GM23248 (cell line): ENCODE data around the gene STAB2. TPM values are rescaled to one million over a fixed set of nuclear protein-coding genes. Genes with fewer than 3 reads are reported as not detected.

ENCODE experiments used
- DNase-seq: peaks from one replicate; pipeline ENCODE4 v3.0.0-alpha.2; 2015
- H2AFZ ChIP-seq: fragments of 200-600 bp; sonication (generic); 2 replicates; pipeline ENCODE4 v1.6.1; 2016; ENCODE audit warnings: antibody characterized with exemption
- H3F3A ChIP-seq: fragments of 200-600 bp; sonication (generic); 2 replicates; pipeline ENCODE4 v1.6.1; 2016; ENCODE audit warnings: mild to moderate bottlenecking, antibody characterized with exemption, mixed run types; ENCODE audit not compliant: insufficient read depth
- H3K27ac ChIP-seq: fragments of 200-600 bp; sonication (generic); 2 replicates; pipeline ENCODE4 v1.5.1; 2016; ENCODE audit warnings: mild to moderate bottlenecking
- H3K27me3 ChIP-seq: fragments of 200-600 bp; sonication (generic); replicated peaks from 2 replicates; pipeline ENCODE4 v1.6.1; 2016; ENCODE audit warnings: mild to moderate bottlenecking; ENCODE audit not compliant: insufficient read depth
- H3K36me3 ChIP-seq: fragments of 200-600 bp; sonication (generic); 2 replicates; pipeline ENCODE4 v1.6.1; 2016; ENCODE audit warnings: low read depth, mild to moderate bottlenecking
- H3K4me1 ChIP-seq: fragments of 200-600 bp; sonication (generic); 2 replicates; pipeline ENCODE4 v1.6.1; 2016; ENCODE audit warnings: mild to moderate bottlenecking; ENCODE audit not compliant: insufficient read depth
- H3K4me2 ChIP-seq: fragments of 200-600 bp; sonication (generic); one replicate; pipeline ENCODE4 v1.6.1; 2016; ENCODE audit warnings: mild to moderate bottlenecking; ENCODE audit not compliant: unreplicated experiment
- H3K4me3 ChIP-seq: fragments of 200-600 bp; sonication (generic); 2 replicates; pipeline ENCODE4 v1.5.1; 2016; ENCODE audit warnings: mild to moderate bottlenecking
- H3K79me2 ChIP-seq: fragments of 200-600 bp; sonication (generic); 2 replicates; pipeline ENCODE4 v1.6.1; 2016; ENCODE audit warnings: mild to moderate bottlenecking; ENCODE audit not compliant: insufficient read depth
- H3K9ac ChIP-seq: fragments of 200-600 bp; sonication (generic); 2 replicates; pipeline ENCODE4 v1.6.1; 2016; ENCODE audit warnings: mild to moderate bottlenecking
- H3K9me2 ChIP-seq: fragments of 200-600 bp; sonication (generic); 2 replicates; pipeline ENCODE4 v1.6.1; 2016; ENCODE audit warnings: mixed run types, mild to moderate bottlenecking, moderate library complexity; ENCODE audit not compliant: insufficient read depth
- H3K9me3 ChIP-seq: fragments of 200-600 bp; sonication (generic); one replicate; pipeline ENCODE4 v1.6.1; 2017; ENCODE audit warnings: low read depth
- H4K20me1 ChIP-seq: fragments of 200-600 bp; sonication (generic); 2 replicates; pipeline ENCODE4 v1.6.0; 2016; ENCODE audit not compliant: insufficient read depth
- EZH2 ChIP-seq: fragments of 200-600 bp; sonication (generic); IDR thresholded peaks from 2 replicates; pipeline ENCODE4 v1.6.1; 2018; ENCODE audit warnings: antibody characterized with exemption, mild to moderate bottlenecking; ENCODE audit not compliant: insufficient read depth, poor library complexity, severe bottlenecking
- EZH2phosphoT487 ChIP-seq: fragments of 200-600 bp; sonication (generic); IDR thresholded peaks from 2 replicates; pipeline ENCODE4 v1.6.1; 2018; ENCODE audit warnings: antibody characterized with exemption, moderate library complexity, mild to moderate bottlenecking, low read depth; ENCODE audit not compliant: insufficient read depth
- WGBS, 2 experiments: methylation state at CpG; one replicate each; pipeline ENCODE4 v1.1.6; 2015 to 2017; ENCODE audit warnings: low lambda C conversion rate in 2 of 2, low coverage in 1 of 2; ENCODE audit errors: missing lambda C conversion rate in 2 of 2; 5-methylcytosine and 5-hydroxymethylcytosine counted together
- in situ Hi-C: fragments of 300-500 bp; cut with MboI; formaldehyde crosslinking; loops from 2 replicates; pipeline ENCODE4 v1.15.0; 2020
- polyA plus RNA-seq: library from polyadenylated mRNA; unstranded; fragments of >200 nt; fragmentation: Nextera tagmentation; extraction: Ambion mirVana; gene quantifications from 2 replicates; pipeline ENCODE4 v1.2.1, GENCODE V29; 2016
- total RNA-seq: library from RNA; depleted of rRNA; stranded (reverse); fragments of >200 nt; shearing (Covaris generic); gene quantifications from 2 replicates; pipeline ENCODE4 v1.2.3, GENCODE V29; 2014

STAB2 gene
- total and polyA plus RNA-seq, 2 experiments from 2014 or later: not detected

DNA sequence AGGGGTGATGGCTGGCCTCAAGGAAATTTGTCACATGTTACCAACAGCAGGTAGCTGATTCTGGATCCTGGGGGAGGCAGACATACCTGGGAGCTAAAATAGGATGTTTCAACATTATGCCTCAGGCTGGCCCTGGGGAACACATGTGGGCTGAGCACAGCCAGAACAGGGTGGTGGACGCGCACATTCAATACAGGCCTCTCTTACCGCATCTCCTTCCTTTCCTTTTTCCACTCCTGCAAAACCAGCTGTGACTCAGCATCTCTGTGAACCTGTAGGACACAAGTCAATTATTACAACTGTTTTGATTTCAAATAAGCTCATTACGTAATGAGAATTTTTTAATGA is 193.0 kb downstream of the STAB2 start:
- H3K9me2 ChIP-seq: no peaks in the 10 kb centered on the region
- no peak overlapping the region for H3K4me3 ChIP-seq
- no peak for TF ChIP-seq EZH2phosphoT487
- TF ChIP-seq EZH2: no peak
- H3K9me3 ChIP-seq: no peaks in the 10 kb centered on the region
- no peaks in the 10 kb centered on the region for H3K79me2 ChIP-seq
- in situ Hi-C loops: no loop called here
- WGBS, 2 experiments: 94 to 98% methylated on average over 4 of the region's 4 CpGs
- H4K20me1 ChIP-seq: no peaks in the 10 kb centered on the region
- H3F3A ChIP-seq: no peaks in the 10 kb centered on the region
- no peak overlapping the region for H3K4me2 ChIP-seq
- H3K4me1 ChIP-seq: no peaks in the 10 kb centered on the region
- no peaks in the 10 kb centered on the region for H3K27me3 ChIP-seq
- peak; percentile 21 for DNase-seq
- no peak overlapping the region for H3K27ac ChIP-seq
- no peaks in the 10 kb centered on the region for H3K36me3 ChIP-seq
- no peak overlapping the region for H3K9ac ChIP-seq
- no peak overlapping the region for H2AFZ ChIP-seq

- Histone ChIP-seq H3K9me3 (no peaks in the 10 kb centered on the region), H3K4me3 (no peak overlapping the region), H3K27me3 (no peaks in the 10 kb centered on the region), H3F3A (0 out of 2 replicates have a peak, but pooled peaks cover 1% of the 10 kb centered on the region), H3K9me2 (no peaks in the 10 kb centered on the region), H3K27ac (no peak overlapping the region), H3K4me1 (no peaks in the 10 kb centered on the region), H3K4me2 (no peak overlapping the region), H3K79me2 (no peaks in the 10 kb centered on the region), H3K36me3 (no peaks in the 10 kb centered on the region; the same call in 1 of the 2 replicates), H2AFZ (no peak overlapping the region), H3K9ac (no peak overlapping the region), H4K20me1 (no peaks in the 10 kb centered on the region)
- TF ChIP-seq EZH2phosphoT487: no peak
- no peak for TF ChIP-seq EZH2
- WGBS, 2 experiments: 99% methylated on average over 3 of the region's 3 CpGs
- in situ Hi-C loops: no loop called here
- no peak for DNase-seq
Observed at GRCh38 chr12:103780992-103781391, 193.9 kb downstream of the STAB2 start.

- Histone ChIP-seq H3K79me2 (no peaks in the 10 kb centered on the region), H3K9me3 (no peaks in the 10 kb centered on the region), H3K4me1 (no peaks in the 10 kb centered on the region), H4K20me1 (no peaks in the 10 kb centered on the region), H3K4me3 (no peak overlapping the region), H3K27me3 (no peaks in the 10 kb centered on the region), H3K9ac (no peak overlapping the region), H3F3A (0 out of 2 replicates have a peak, but pooled peaks cover 5% of the 10 kb centered on the region), H3K36me3 (no peaks in the 10 kb centered on the region; the same call in 1 of the 2 replicates), H2AFZ (no peak overlapping the region), H3K9me2 (no peaks in the 10 kb centered on the region), H3K4me2 (no peak overlapping the region), H3K27ac (no peak overlapping the region)
- no peak for TF ChIP-seq EZH2
- TF ChIP-seq EZH2phosphoT487: no peak
- WGBS, 2 experiments: 97 to 99% methylated on average over 3 of the region's 3 CpGs
- DNase-seq: no peak
- in situ Hi-C loops: no loop called here
Observed at GRCh38 chr12:103782399-103782798, 195.3 kb downstream of the STAB2 start.

- no peak overlapping the region for H2AFZ ChIP-seq
- no peak overlapping the region for H3K27ac ChIP-seq
- no peaks in the 10 kb centered on the region for H3K9me2 ChIP-seq
- no peak for TF ChIP-seq EZH2phosphoT487
- H3K4me1 ChIP-seq: no peaks in the 10 kb centered on the region
- no peaks in the 10 kb centered on the region for H3K79me2 ChIP-seq
- in situ Hi-C loops: no loop called here
- no peaks in the 10 kb centered on the region for H4K20me1 ChIP-seq
- DNase-seq: no peak
- H3K27me3 ChIP-seq: no peaks in the 10 kb centered on the region
- H3K9ac ChIP-seq: no peak overlapping the region
- no peak overlapping the region for H3K4me2 ChIP-seq
- no peak overlapping the region for H3K4me3 ChIP-seq
- WGBS, 2 experiments: 91 to 93% methylated on average over 5 of the region's 5 CpGs
- H3F3A ChIP-seq: 0 out of 2 replicates have a peak, but pooled peaks cover 5% of the 10 kb centered on the region
- no peaks in the 10 kb centered on the region for H3K9me3 ChIP-seq
- no peaks in the 10 kb centered on the region; the same call in 1 of the 2 replicates for H3K36me3 ChIP-seq
Observed at GRCh38 chr12:103783744-103784664, 196.9 kb downstream of the STAB2 start.
